SK-N-SH (cell line): Measurements from ENCODE around the gene SVOP. TPM values are rescaled to one million over a fixed set of nuclear protein-coding genes. Genes with fewer than 3 reads are reported as not detected.

Source experiments
- CTCF ChIA-PET: fragments of 300-600, 350-600 bp; formaldehyde crosslinking; extraction: SDS; loops from one replicate; lab custom pipeline; 2021; lab: Yijun Ruan, JAX
- POLR2A ChIA-PET: fragments of 350-600 bp; sonication (Branson Sonifier 250); formaldehyde crosslinking; extraction: SDS; loops from one replicate; lab custom pipeline; 2020; ENCODE audit warnings: antibody characterized with exemption, inconsistent platforms; lab: Yijun Ruan, JAX
- DNase-seq: peaks from one replicate; pipeline ENCODE4 v3.0.0; 2012
- H2AFZ ChIP-seq: fragments of 200-600 bp; sonication (generic); 2 replicates; pipeline ENCODE4 v1.8.1; 2016; ENCODE audit warnings: antibody characterized with exemption, mild to moderate bottlenecking, low read depth
- H3F3A ChIP-seq: fragments of 200-600 bp; sonication (generic); replicated peaks from 2 replicates; pipeline ENCODE3; 2016; ENCODE audit warnings: antibody characterized with exemption, mild to moderate bottlenecking; ENCODE audit not compliant: insufficient read depth
- H3K27ac ChIP-seq, 2 experiments: fragments of 200-500 bp in 1 of 2; fragments of 200-600 bp in 1 of 2; sonication (Bioruptor generic) in 1 of 2; sonication (generic), shearing (Covaris generic) in 1 of 2; 2 replicates each; pipeline versions ENCODE4 v1.5.1 to v1.6.1; 2014 to 2016; ENCODE audit warnings: low read depth in 2 of 2, inconsistent platforms in 1 of 2, low read length in 1 of 2, mild to moderate bottlenecking in 1 of 2, mixed read lengths in 1 of 2
- H3K27me3 ChIP-seq: fragments of 200-600 bp; sonication (generic), shearing (Covaris generic); 2 replicates; pipeline ENCODE4 v1.6.1; 2016; ENCODE audit warnings: mixed run types; ENCODE audit not compliant: insufficient read depth
- H3K36me3 ChIP-seq, 2 experiments: fragments of 200-500 bp in 1 of 2; fragments of 200-600 bp in 1 of 2; sonication (Bioruptor generic) in 1 of 2; sonication (generic) in 1 of 2; replicated peaks in 1 of 2; 2 replicates each; pipeline versions ENCODE3 to v1.5.1; 2014 to 2016; ENCODE audit warnings: low read length in 1 of 2, mild to moderate bottlenecking in 1 of 2; ENCODE audit not compliant: insufficient read depth in 2 of 2, control insufficient read depth in 1 of 2
- H3K4me1 ChIP-seq, 2 experiments: fragments of 200-500 bp in 1 of 2; fragments of 200-600 bp in 1 of 2; sonication (Bioruptor generic) in 1 of 2; sonication (generic), shearing (Covaris generic) in 1 of 2; 2 replicates each; pipeline versions ENCODE4 v1.5.1 to v1.6.1; 2014 to 2016; ENCODE audit warnings: low read depth in 1 of 2, low read length in 1 of 2, mixed run types in 1 of 2; ENCODE audit not compliant: insufficient read depth in 2 of 2, control insufficient read depth in 1 of 2
- H3K4me2 ChIP-seq: fragments of 200-600 bp; sonication (generic), shearing (Covaris generic); 2 replicates; pipeline ENCODE4 v1.6.1; 2017; ENCODE audit warnings: mixed run types
- H3K4me3 ChIP-seq, 2 experiments: fragments of 200-500 bp in 1 of 2; fragments of 200-600 bp in 1 of 2; sonication (Bioruptor generic) in 1 of 2; sonication (generic), shearing (Covaris generic) in 1 of 2; 2 replicates each; pipeline versions ENCODE4 v1.5.1 to v1.8.1; 2014 to 2016; ENCODE audit warnings: low read depth in 2 of 2, inconsistent platforms in 1 of 2, low read length in 1 of 2, mild to moderate bottlenecking in 1 of 2, mixed read lengths in 1 of 2, moderate library complexity in 1 of 2
- H3K79me2 ChIP-seq: fragments of 200-600 bp; sonication (generic); 2 replicates; pipeline ENCODE4 v1.8.1; 2017; ENCODE audit warnings: mild to moderate bottlenecking; ENCODE audit not compliant: insufficient read depth
- H3K9ac ChIP-seq: fragments of 200-600 bp; sonication (generic); 2 replicates; pipeline ENCODE4 v1.6.1; 2017; ENCODE audit warnings: mixed run types
- H3K9me2 ChIP-seq: fragments of 200-600 bp; sonication (generic); 2 replicates; pipeline ENCODE4 v1.6.1; 2017; ENCODE audit warnings: mixed run types
- H3K9me3 ChIP-seq: fragments of 200-600 bp; sonication (generic); 2 replicates; pipeline ENCODE4 v1.6.1; 2017; ENCODE audit warnings: mixed run types, mild to moderate bottlenecking, moderate library complexity
- H4K20me1 ChIP-seq: fragments of 200-600 bp; sonication (generic); 2 replicates; pipeline ENCODE4 v1.6.1; 2017; ENCODE audit warnings: mild to moderate bottlenecking, mixed run types; ENCODE audit not compliant: insufficient read depth
- EZH2phosphoT487 ChIP-seq: fragments of 200-600 bp; sonication (generic); IDR thresholded peaks from 2 replicates; pipeline ENCODE4 v1.6.1; 2017; ENCODE audit warnings: low read depth, mixed run types, mild to moderate bottlenecking, antibody characterized with exemption, moderate library complexity, borderline replicate concordance
- RAD21 ChIP-seq: IDR thresholded peaks from 2 replicates; pipeline ENCODE4 v1.6.1; 2012; ENCODE audit warnings: mild to moderate bottlenecking, low read length
- SMC3 ChIP-seq: IDR thresholded peaks from 2 replicates; pipeline ENCODE4 v1.6.1; 2012; ENCODE audit warnings: low read depth, low read length, improper control_type of control experiment
- WGBS: methylation state at CpG from one replicate; pipeline ENCODE4 v1.1.6; 2017; ENCODE audit warnings: low lambda C conversion rate; 5-methylcytosine and 5-hydroxymethylcytosine counted together
- polyA plus RNA-seq, 3 experiments: library from polyadenylated mRNA; depleted of rRNA; stranded (reverse); fragments of >200 nt; gene quantifications; 2 replicates each; pipeline ENCODE4 v1.2.3, GENCODE V29; 2012
- TF ChIP-seq, protein P1 (sequence below): IDR thresholded peaks from 2 replicates; pipeline ENCODE4 v1.6.1; 2012; ENCODE audit warnings: mild to moderate bottlenecking, low read depth, low read length, moderate library complexity
- TF ChIP-seq, protein P2 (sequence below): fragments of 200-600 bp; sonication (generic); IDR thresholded peaks from 2 replicates; pipeline ENCODE4 v1.6.1; 2017; ENCODE audit warnings: antibody characterized with exemption, mild to moderate bottlenecking, moderate library complexity
- TF ChIP-seq, protein P3 (sequence below): fragments of 150-350 bp; IDR thresholded peaks from 2 replicates; pipeline ENCODE4 v1.6.1; 2016; ENCODE audit warnings: mild to moderate bottlenecking, low read depth, low read length

The SVOP gene
- polyA plus RNA-seq, 1 of the 3 experiments (the other 2 are of a cell fraction), result 0.07 TPM

- TF ChIP-seq, protein P1, sequence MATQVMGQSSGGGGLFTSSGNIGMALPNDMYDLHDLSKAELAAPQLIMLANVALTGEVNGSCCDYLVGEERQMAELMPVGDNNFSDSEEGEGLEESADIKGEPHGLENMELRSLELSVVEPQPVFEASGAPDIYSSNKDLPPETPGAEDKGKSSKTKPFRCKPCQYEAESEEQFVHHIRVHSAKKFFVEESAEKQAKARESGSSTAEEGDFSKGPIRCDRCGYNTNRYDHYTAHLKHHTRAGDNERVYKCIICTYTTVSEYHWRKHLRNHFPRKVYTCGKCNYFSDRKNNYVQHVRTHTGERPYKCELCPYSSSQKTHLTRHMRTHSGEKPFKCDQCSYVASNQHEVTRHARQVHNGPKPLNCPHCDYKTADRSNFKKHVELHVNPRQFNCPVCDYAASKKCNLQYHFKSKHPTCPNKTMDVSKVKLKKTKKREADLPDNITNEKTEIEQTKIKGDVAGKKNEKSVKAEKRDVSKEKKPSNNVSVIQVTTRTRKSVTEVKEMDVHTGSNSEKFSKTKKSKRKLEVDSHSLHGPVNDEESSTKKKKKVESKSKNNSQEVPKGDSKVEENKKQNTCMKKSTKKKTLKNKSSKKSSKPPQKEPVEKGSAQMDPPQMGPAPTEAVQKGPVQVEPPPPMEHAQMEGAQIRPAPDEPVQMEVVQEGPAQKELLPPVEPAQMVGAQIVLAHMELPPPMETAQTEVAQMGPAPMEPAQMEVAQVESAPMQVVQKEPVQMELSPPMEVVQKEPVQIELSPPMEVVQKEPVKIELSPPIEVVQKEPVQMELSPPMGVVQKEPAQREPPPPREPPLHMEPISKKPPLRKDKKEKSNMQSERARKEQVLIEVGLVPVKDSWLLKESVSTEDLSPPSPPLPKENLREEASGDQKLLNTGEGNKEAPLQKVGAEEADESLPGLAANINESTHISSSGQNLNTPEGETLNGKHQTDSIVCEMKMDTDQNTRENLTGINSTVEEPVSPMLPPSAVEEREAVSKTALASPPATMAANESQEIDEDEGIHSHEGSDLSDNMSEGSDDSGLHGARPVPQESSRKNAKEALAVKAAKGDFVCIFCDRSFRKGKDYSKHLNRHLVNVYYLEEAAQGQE, result no peak
Observed at GRCh38 chr12:108886873-108887629, 133.8 kb downstream of the SVOP start (continued).

DNA sequence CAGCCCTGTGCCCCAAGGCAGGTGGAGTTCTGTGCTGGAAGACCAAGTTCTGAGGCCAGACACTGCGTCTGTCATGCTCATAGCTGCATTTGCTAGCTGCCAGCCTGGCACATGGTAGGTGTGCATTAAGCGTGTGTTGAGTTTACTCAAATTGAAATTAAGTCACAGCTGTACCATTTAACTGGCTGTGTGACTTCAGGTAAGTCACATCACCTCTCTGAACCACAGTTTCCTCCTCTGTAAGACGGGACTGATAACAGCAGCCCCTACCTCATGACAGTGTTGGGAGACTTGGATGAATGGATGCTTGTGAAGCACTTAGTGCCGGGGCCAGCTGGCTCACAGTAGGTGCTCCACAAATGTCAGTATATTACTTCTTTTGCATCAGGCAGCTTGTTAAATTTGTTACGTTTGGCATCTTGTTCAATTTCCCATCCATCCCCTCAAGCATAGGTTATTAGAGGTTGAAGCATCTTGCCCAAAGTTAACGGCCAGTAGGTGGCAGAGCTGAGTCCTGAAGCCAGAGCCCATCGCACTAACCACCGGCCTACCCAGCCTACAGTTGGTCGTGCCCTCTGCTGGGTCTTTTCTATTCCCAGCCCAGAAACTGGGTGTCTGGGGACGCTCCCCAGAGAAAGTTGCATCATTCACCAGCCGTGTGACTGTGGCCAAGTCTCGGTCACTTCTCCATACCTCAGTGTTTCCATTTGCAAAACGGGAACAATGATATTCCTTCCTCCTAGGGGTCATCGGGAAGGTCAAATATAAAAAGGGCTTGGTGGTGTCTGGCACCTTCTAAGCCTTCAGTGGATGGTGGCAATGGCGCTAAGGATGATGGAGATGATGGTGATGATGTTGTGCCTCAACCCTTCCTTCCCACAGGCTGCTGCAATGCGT lies 136.5 kb downstream of the SVOP start:
- Histone ChIP-seq H4K20me1 (no peaks in the 10 kb centered on the region), H3K4me3 (no peak overlapping the region), H3K36me3 (no peaks in the 10 kb centered on the region), H3K27ac (no peak overlapping the region), H3K79me2 (no peaks in the 10 kb centered on the region), H3K4me2 (no peak overlapping the region), H3K9me2 (no peaks in the 10 kb centered on the region), H3K27me3 (no peaks in the 10 kb centered on the region), H3F3A (no peaks in the 10 kb centered on the region), H3K4me1 (peaks cover 0 to 3% of the 10 kb centered on the region in 2 experiments; a peak in 1 of 4 replicates), H3K9ac (no peak overlapping the region), H2AFZ (no peak overlapping the region), H3K9me3 (no peaks in the 10 kb centered on the region)
- DNase-seq, result peak; percentile 58
- ChIA-PET POLR2A (no interaction called here), CTCF (interaction anchor here (0.7 to 2.1 kb wide), 17 partner anchors 9 to 319 kb away, joined by 3 to 10 read pairs (median 4); partner anchors contain the start of gene ALKBH2)
- 50% methylated on average over 13 of the region's 16 CpGs for WGBS
- TF ChIP-seq EZH2phosphoT487, result no peak
- TF ChIP-seq, protein P2, sequence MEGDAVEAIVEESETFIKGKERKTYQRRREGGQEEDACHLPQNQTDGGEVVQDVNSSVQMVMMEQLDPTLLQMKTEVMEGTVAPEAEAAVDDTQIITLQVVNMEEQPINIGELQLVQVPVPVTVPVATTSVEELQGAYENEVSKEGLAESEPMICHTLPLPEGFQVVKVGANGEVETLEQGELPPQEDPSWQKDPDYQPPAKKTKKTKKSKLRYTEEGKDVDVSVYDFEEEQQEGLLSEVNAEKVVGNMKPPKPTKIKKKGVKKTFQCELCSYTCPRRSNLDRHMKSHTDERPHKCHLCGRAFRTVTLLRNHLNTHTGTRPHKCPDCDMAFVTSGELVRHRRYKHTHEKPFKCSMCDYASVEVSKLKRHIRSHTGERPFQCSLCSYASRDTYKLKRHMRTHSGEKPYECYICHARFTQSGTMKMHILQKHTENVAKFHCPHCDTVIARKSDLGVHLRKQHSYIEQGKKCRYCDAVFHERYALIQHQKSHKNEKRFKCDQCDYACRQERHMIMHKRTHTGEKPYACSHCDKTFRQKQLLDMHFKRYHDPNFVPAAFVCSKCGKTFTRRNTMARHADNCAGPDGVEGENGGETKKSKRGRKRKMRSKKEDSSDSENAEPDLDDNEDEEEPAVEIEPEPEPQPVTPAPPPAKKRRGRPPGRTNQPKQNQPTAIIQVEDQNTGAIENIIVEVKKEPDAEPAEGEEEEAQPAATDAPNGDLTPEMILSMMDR, result peak; percentile 58
- TF ChIP-seq, protein P3, sequence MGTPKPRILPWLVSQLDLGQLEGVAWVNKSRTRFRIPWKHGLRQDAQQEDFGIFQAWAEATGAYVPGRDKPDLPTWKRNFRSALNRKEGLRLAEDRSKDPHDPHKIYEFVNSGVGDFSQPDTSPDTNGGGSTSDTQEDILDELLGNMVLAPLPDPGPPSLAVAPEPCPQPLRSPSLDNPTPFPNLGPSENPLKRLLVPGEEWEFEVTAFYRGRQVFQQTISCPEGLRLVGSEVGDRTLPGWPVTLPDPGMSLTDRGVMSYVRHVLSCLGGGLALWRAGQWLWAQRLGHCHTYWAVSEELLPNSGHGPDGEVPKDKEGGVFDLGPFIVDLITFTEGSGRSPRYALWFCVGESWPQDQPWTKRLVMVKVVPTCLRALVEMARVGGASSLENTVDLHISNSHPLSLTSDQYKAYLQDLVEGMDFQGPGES, result no peak
- TF ChIP-seq RAD21, result peak; percentile 42
- TF ChIP-seq SMC3, result peak; percentile 46
